HepG2 (cell line): ENCODE results near the gene RNH1. TPM values are rescaled to one million over a fixed set of nuclear protein-coding genes. Genes with fewer than 3 reads are reported as not detected.

Source experiments
- ADNP ChIP-seq: sonication (generic); formaldehyde crosslinking; IDR thresholded peaks from 2 replicates; pipeline ENCODE4 v1.4.0; 2020; ENCODE audit warnings: missing genetic modification reagents
- LRRFIP1 ChIP-seq: sonication (generic); formaldehyde crosslinking; conservative IDR thresholded peaks from 2 replicates; pipeline ENCODE4 v1.4.0; 2020; ENCODE audit warnings: missing genetic modification reagents
- polyA plus RNA-seq, 8 experiments: library from polyadenylated mRNA; depleted of rRNA in 3 of 8; stranded (reverse) in 7 of 8; unstranded in 1 of 8; fragments of >200 nt; fragmentation: Illumina TruSeq in 4 of 8; extraction: Trizol in 4 of 8; gene quantifications; 2 replicates each; pipeline versions ENCODE4 v1.2.1 to v1.2.3, GENCODE V29; 2011 to 2016; ENCODE audit warnings: low read depth in 4 of 8, missing spikeins in 1 of 8, mixed read lengths in 1 of 8; ENCODE audit not compliant: insufficient read depth in 1 of 8
- total RNA-seq, 5 experiments: library from RNA; depleted of rRNA; stranded (reverse); fragments of >200 nt; fragmentation: Illumina TruSeq; extraction: Trizol; gene quantifications; 2 replicates each; pipeline ENCODE4 v1.2.3, GENCODE V29; 2016; ENCODE audit warnings: low read depth in 1 of 5
- TF ChIP-seq, protein P1 (sequence below): sonication (generic); formaldehyde crosslinking; IDR thresholded peaks from one replicate; pipeline ENCODE4 v1.5.1; 2020; ENCODE audit warnings: mild to moderate bottlenecking, missing genetic modification reagents; ENCODE audit errors: not compliant biosample characterization

RNH1 gene
- total and polyA plus RNA-seq, 2 of the 13 experiments (the other 11 are each of a cell fraction or from before 2014, with no cell fraction given) = 36.0 to 74.1 TPM

DNA sequence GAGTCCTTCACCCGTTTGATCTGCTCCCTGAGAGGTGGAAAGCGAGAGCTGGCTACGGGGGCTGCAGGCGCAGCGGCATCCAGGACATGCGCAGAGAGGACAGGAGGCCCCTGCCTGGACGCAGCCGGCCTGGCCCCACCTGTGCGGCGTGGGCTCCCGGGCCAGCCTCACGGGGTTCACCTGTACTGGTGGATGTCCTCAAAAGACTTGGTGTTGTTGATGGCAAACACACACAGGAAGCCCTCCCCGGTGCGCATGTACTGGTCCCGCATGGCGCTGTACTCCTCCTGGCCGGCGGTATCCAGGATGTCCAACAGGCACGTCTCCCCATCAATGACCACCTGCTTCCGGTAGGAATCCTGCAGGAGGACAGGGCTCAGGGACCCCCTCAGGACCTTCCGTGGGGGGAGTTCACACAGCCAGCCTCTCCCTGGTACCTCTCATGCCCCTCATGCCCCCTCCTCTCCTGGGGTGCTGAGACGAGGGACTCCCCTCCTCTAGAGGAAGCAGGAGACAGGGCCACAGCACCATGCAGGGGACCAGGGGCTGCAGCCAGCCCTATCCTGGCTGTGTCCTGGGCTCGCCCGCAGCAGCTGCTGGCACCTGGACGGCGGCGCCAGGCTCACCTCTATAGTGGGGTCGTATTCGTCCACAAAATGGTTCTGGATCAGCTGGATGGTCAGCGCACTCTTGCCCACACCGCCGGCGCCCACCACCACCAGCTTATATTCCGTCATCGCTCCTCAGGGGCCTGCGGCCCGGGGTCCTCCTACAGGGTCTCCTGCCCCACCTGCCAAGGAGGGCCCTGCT is 26.7 kb upstream of the RNH1 start (continued):
- TF ChIP-seq, protein P1, sequence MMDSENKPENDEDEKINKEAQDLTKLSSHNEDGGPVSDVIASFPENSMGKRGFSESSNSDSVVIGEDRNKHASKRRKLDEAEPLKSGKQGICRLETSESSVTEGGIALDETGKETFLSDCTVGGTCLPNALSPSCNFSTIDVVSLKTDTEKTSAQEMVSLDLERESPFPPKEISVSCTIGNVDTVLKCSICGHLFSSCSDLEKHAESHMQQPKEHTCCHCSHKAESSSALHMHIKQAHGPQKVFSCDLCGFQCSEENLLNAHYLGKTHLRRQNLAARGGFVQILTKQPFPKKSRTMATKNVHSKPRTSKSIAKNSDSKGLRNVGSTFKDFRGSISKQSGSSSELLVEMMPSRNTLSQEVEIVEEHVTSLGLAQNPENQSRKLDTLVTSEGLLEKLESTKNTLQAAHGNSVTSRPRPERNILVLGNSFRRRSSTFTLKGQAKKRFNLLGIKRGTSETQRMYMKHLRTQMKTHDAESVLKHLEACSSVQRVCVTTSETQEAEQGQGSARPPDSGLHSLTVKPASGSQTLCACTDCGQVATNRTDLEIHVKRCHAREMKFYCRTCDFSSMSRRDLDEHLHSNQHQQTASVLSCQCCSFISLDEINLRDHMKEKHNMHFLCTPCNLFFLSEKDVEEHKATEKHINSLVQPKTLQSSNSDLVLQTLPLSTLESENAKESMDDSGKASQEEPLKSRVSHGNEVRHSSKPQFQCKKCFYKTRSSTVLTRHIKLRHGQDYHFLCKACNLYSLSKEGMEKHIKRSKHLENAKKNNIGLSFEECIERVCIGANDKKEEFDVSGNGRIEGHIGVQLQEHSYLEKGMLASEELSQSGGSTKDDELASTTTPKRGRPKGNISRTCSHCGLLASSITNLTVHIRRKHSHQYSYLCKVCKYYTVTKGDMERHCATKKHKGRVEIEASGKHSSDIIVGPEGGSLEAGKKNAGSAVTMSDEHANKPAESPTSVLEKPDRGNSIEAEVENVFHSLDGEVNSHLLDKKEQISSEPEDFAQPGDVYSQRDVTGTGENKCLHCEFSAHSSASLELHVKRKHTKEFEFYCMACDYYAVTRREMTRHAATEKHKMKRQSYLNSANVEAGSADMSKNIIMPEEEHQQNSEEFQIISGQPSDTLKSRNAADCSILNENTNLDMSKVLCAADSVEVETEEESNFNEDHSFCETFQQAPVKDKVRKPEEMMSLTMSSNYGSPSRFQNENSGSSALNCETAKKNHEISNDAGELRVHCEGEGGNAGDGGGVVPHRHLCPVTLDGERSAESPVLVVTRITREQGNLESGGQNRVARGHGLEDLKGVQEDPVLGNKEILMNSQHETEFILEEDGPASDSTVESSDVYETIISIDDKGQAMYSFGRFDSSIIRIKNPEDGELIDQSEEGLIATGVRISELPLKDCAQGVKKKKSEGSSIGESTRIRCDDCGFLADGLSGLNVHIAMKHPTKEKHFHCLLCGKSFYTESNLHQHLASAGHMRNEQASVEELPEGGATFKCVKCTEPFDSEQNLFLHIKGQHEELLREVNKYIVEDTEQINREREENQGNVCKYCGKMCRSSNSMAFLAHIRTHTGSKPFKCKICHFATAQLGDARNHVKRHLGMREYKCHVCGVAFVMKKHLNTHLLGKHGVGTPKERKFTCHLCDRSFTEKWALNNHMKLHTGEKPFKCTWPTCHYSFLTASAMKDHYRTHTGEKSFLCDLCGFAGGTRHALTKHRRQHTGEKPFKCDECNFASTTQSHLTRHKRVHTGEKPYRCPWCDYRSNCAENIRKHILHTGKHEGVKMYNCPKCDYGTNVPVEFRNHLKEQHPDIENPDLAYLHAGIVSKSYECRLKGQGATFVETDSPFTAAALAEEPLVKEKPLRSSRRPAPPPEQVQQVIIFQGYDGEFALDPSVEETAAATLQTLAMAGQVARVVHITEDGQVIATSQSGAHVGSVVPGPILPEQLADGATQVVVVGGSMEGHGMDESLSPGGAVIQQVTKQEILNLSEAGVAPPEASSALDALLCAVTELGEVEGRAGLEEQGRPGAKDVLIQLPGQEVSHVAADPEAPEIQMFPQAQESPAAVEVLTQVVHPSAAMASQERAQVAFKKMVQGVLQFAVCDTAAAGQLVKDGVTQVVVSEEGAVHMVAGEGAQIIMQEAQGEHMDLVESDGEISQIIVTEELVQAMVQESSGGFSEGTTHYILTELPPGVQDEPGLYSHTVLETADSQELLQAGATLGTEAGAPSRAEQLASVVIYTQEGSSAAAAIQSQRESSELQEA = peak; percentile 62
- TF ChIP-seq LRRFIP1 (CRISPR knock-in tag) (no peak), ADNP (CRISPR knock-in tag) (no peak)
